Measurements from ENCODE around the gene ZYX. TPM values are rescaled to one million over a fixed set of nuclear protein-coding genes. Genes with fewer than 3 reads are reported as not detected.

ZYX gene
- total RNA-seq, 1 donor from 2014 or later, result 61.7 TPM

DNA sequence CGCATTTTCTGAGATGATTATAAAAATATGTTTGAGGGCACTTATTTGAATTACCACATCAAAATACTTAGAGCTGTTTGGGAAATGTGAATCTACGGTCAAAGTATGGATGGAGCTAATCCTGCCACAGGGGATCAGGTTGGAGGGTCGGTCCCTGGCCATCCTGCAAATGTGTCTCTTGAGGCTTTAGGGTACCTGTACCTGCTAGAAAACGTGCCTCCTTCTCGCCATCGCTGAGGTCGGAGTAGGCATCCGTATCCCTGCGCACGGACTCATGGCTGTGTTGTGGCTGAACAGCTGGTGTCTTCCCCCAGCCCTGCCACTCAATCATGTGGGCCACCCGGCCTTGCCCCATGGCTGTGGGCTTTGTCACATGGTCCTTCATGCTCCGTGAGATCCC is 22.5 kb upstream of the ZYX start:
- peaks cover 17% of the 10 kb centered on the region for H3K36me3 Mint-ChIP-seq (ENCODE audit: low read depth)

DNA sequence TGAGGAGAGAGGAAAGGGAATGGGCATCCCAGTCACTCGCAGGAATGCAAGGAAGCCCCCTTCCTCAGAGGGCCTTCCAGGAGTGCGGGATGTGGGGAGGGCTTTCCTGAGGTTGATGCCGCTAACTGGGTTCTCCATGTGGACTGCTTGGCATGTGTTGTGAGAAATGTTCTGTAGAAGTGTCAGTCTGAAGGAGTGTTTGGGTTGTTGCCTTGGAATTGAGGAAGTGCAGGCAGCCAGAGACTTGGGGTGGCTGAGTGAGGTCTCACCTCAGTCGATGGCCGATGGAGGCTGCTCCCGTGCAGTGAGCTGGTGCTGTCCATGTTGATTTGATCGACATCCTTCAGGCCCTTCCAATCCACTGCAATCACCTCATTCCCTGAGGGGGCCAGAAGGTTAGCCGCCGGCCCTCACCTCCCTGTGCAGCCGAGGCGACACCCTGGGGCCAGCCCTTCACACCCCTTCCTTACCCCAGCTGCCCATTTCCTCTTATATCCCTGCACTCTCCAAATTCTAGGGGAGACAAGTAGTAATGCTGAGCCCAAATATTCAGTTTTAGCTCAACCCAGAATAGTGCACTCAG is 21.3 kb upstream of the ZYX start:
- peaks cover 17% of the 10 kb centered on the region for H3K36me3 Mint-ChIP-seq (ENCODE audit: low read depth)
- H3K27me3 Mint-ChIP-seq (ENCODE audit: low read depth), result peaks cover 37% of the 10 kb centered on the region
- TF ChIP-seq, protein P1, sequence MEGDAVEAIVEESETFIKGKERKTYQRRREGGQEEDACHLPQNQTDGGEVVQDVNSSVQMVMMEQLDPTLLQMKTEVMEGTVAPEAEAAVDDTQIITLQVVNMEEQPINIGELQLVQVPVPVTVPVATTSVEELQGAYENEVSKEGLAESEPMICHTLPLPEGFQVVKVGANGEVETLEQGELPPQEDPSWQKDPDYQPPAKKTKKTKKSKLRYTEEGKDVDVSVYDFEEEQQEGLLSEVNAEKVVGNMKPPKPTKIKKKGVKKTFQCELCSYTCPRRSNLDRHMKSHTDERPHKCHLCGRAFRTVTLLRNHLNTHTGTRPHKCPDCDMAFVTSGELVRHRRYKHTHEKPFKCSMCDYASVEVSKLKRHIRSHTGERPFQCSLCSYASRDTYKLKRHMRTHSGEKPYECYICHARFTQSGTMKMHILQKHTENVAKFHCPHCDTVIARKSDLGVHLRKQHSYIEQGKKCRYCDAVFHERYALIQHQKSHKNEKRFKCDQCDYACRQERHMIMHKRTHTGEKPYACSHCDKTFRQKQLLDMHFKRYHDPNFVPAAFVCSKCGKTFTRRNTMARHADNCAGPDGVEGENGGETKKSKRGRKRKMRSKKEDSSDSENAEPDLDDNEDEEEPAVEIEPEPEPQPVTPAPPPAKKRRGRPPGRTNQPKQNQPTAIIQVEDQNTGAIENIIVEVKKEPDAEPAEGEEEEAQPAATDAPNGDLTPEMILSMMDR (conservative IDR thresholded peaks at IDR 0.05), result no peak

More for the DNA sequence above, 22.5 kb upstream of the ZYX start:
- Mint-ChIP-seq H3K27me3 (ENCODE audit: low read depth) (peaks cover 25% of the 10 kb centered on the region), H3K4me3 (no peak overlapping the region), H3K9me3 (no peaks in the 10 kb centered on the region), H3K4me1 (peaks cover 20% of the 10 kb centered on the region), H3K27ac (ENCODE audit: unreplicated experiment) (no peak overlapping the region)
- DNase-seq (ENCODE audit: low read depth, low spot score), result no peak
- TF ChIP-seq, protein P1 (conservative IDR thresholded peaks at IDR 0.05), result no peak

DNA sequence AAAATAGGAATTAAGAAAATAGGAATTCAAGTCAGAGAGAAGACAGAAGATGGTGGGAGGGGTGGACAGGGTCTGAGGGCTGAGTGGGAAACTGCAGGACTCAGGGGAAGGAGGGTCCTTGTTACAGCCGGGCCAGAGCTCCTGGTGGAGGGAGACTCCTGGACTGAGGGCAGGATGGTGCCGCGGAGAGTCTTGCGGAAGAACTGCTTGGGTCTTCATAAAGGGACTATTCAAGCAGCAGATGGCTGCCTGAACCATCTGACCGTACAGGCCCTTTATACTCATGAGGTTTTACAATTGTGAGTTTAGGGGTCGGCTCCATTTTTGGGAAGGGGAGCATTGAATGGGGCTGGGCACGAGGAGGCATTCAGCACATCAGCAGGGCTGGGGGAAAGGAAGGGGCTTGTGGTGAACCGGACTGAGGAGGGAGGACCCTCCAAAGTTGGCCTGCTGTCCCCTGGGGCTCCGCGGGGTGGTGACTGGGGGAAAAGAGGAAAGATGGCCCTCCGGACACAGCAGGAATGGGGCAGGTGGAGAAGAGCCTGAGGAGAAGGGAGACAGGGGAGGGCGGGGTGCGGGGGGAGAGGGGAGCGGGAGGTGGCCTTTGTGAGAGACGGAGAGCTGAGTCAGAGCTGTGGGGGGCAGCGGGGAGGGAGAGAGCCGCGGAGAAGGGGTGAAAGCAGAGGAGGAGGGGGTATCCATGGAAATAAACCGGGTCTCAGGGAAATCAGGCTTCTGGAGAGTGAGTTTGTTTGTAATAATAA is 20.2 kb upstream of the ZYX start:
- Mint-ChIP-seq H3K4me3 (peak overlapping the region; percentile 84), H3K27ac (ENCODE audit: unreplicated experiment) (peak overlapping the region; percentile 48), H3K4me1 (peaks cover 19% of the 10 kb centered on the region), H3K27me3 (ENCODE audit: low read depth) (peaks cover 45% of the 10 kb centered on the region), H3K36me3 (ENCODE audit: low read depth) (peaks cover 15% of the 10 kb centered on the region), H3K9me3 (no peaks in the 10 kb centered on the region)
- DNase-seq (ENCODE audit: low read depth, low spot score), result no peak
- TF ChIP-seq, protein P1 (conservative IDR thresholded peaks at IDR 0.05), result no peak

More for the DNA sequence above, 21.3 kb upstream of the ZYX start:
- Mint-ChIP-seq H3K4me1 (peaks cover 19% of the 10 kb centered on the region), H3K4me3 (peak overlapping the region; percentile 84), H3K9me3 (no peaks in the 10 kb centered on the region), H3K27ac (ENCODE audit: unreplicated experiment) (no peak overlapping the region)
- DNase-seq (ENCODE audit: low read depth, low spot score), result no peak

DNA sequence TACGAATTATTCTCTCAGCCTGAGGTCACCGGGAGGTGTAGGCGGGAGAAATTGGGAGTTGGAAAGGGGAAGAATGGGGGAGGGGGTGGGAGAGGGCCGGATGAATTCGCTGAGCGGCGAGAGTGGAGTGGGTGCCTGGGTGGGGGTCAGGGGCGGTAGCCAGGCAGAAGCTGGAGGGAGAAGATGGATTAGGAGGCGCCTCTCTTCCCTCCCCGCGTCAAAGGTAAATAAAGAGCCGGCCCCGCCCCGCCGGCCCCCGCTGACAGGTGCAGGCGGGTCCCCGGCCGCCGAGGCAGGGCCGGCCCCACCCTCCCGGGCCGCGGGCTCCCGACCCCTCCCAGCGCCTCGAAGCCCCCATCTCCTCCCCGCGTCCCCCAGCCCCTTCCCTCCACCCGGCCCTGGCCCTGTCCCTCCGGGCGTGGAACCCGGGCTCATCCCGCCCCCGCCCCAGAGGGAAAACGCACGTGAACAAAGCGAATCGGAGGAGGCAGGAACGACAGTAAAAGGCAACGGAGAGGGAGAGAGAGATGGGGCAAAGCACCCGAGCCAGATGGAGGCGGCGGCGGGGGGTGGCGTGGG is 19.5 kb upstream of the ZYX start:
- TF ChIP-seq, protein P1 (conservative IDR thresholded peaks at IDR 0.05), result no peak
- Mint-ChIP-seq H3K9me3 (no peaks in the 10 kb centered on the region), H3K36me3 (ENCODE audit: low read depth) (peaks cover 15% of the 10 kb centered on the region), H3K27ac (ENCODE audit: unreplicated experiment) (no peak overlapping the region), H3K4me3 (peak overlapping the region; percentile 85), H3K4me1 (peaks cover 19% of the 10 kb centered on the region), H3K27me3 (ENCODE audit: low read depth) (peaks cover 49% of the 10 kb centered on the region)
- DNase-seq (ENCODE audit: low read depth, low spot score), result no peak

DNA sequence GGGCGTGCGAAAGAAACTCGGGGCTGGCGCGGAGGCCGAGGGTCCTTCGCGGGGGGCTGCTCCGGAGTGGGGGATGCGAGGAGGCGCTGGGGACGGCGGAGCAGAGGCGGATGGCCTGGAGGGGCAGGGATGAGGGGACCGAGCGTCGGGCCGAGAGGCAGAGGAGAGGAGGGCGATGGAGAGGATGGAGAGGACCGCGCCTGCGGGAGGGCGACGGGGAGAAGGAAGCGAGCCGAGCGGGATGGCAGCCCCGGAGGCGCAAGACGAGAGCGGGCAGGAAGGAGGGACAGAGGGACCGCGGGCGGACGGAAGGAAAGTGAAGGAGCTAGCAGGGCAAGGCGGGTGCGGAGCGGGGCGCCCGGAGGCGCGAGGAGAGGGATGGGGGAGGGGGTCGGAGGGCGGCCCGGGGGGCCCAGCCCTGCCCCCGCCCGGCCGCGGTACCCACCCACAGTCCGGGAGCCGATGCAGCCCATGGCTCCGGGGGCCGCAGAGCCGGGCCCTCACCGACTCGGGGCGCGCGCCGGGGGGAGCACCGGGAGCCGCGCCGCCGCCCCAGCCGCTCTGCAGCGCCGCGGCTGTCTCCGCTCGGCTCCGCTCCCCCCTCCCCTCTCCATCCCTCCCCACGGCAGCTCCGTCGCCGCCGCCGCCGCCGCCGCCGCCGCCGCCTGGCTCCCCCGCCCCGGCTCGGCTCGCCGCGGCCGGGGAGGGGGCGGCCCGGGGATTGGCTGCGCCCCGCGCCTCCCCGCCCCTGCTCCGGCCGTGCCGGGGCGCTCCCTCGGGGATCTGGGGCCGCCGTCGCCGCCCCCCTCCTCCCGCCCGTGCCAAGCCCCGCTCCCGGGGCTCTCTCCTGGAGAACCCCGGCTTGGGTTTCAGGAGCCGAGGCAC is 18.8 kb upstream of the ZYX start, which contains the start of gene FAM131B:
Gene FAM131B, minus strand, starts transcription at position 583 of the 885 bp plus-strand sequence. Its CDS starts 110 bp downstream, at position 473.
- Mint-ChIP-seq H3K36me3 (ENCODE audit: low read depth) (peaks cover 9% of the 10 kb centered on the region), H3K4me1 (peaks cover 19% of the 10 kb centered on the region), H3K27ac (ENCODE audit: unreplicated experiment) (no peak within 1 kb of the TSS), H3K9me3 (no peaks in the 10 kb centered on the region), H3K4me3 (peak within 1 kb of the TSS; percentile 86), H3K27me3 (ENCODE audit: low read depth) (peaks cover 49% of the 10 kb centered on the region)
- TF ChIP-seq, protein P1 (conservative IDR thresholded peaks at IDR 0.05), result no peak
- DNase-seq (ENCODE audit: low read depth, low spot score), result no peak

Measured in neural crest cell (in vitro differentiated cells).